Adrenal gland (tissue), 5 donors: ENCODE data around the gene TMA16.

Experiments used
- CTCF ChIP-seq, 6 experiments: fragments of 450-650 bp in 4 of 6; fragments of 200-600 bp in 2 of 6; sonication (generic) in 1 of 6; IDR thresholded peaks; 1 replicate in 5 of 6; 2 replicates in 1 of 6; pipeline versions ENCODE4 v1.5.1 to v1.8.0; 2016 to 2021; ENCODE audit warnings: antibody characterized with exemption in 6 of 6, mild to moderate bottlenecking in 2 of 6, moderate library complexity in 1 of 6
- POLR2A ChIP-seq, 2 donors: fragments of 450-650 bp; IDR thresholded peaks; one replicate each; pipeline ENCODE4 v1.6.1; 2017; ENCODE audit warnings: antibody characterized with exemption in 2 of 2, mild to moderate bottlenecking in 2 of 2, moderate library complexity in 1 of 2
- donor health status: DM: no; HTN: no; CAD: no.

- TF ChIP-seq CTCF (IDR thresholded peaks at IDR 0.05) (no peak), POLR2A (IDR thresholded peaks at IDR 0.05) (no peak)
Measured at GRCh38 chr4:163486321-163486720, 8.2 kb upstream of the TMA16 start.
